Measurements from ENCODE around the gene PIGU. TPM values are rescaled to one million over a fixed set of nuclear protein-coding genes. Genes with fewer than 3 reads are reported as not detected.
"Not testable (repeated sequence)": the region's sequence is repeated elsewhere in the genome, so short reads cannot be mapped to it uniquely, and the experiment has no call there.

PIGU gene
- total RNA-seq, 1 donor from 2014 or later: 46.2 TPM

- Mint-ChIP-seq H3K36me3 (peaks cover 39% of the 10 kb centered on the region), H3K4me1 (ENCODE audit: unreplicated experiment) (peaks cover 41% of the 10 kb centered on the region), H3K27ac (peak overlapping the region; percentile 100), H3K9me3 (no peaks in the 10 kb centered on the region), H3K27me3 (no peaks in the 10 kb centered on the region), H3K4me3 (peak overlapping the region; percentile 82)
- TF ChIP-seq CTCF (conservative IDR thresholded peaks at IDR 0.05): no peak
- DNase-seq (ENCODE audit: extremely low spot score, unreplicated experiment): peak; percentile 47
Measured at GRCh38 chr20:34525342-34525708, 151.6 kb downstream of the PIGU start.

- TF ChIP-seq CTCF (conservative IDR thresholded peaks at IDR 0.05): no peak
- DNase-seq (ENCODE audit: extremely low spot score, unreplicated experiment): peak; percentile 27
- H3K4me3 Mint-ChIP-seq: peak overlapping the region; percentile 24
- no peaks in the 10 kb centered on the region for H3K27me3 Mint-ChIP-seq
- H3K27ac Mint-ChIP-seq: peak overlapping the region; percentile 100
- H3K36me3 Mint-ChIP-seq: peaks cover 46% of the 10 kb centered on the region
- H3K9me3 Mint-ChIP-seq: no peaks in the 10 kb centered on the region
- H3K4me1 Mint-ChIP-seq (ENCODE audit: unreplicated experiment): peaks cover 41% of the 10 kb centered on the region
Measured at GRCh38 chr20:34524426-34524825, 152.5 kb downstream of the PIGU start.

DNA sequence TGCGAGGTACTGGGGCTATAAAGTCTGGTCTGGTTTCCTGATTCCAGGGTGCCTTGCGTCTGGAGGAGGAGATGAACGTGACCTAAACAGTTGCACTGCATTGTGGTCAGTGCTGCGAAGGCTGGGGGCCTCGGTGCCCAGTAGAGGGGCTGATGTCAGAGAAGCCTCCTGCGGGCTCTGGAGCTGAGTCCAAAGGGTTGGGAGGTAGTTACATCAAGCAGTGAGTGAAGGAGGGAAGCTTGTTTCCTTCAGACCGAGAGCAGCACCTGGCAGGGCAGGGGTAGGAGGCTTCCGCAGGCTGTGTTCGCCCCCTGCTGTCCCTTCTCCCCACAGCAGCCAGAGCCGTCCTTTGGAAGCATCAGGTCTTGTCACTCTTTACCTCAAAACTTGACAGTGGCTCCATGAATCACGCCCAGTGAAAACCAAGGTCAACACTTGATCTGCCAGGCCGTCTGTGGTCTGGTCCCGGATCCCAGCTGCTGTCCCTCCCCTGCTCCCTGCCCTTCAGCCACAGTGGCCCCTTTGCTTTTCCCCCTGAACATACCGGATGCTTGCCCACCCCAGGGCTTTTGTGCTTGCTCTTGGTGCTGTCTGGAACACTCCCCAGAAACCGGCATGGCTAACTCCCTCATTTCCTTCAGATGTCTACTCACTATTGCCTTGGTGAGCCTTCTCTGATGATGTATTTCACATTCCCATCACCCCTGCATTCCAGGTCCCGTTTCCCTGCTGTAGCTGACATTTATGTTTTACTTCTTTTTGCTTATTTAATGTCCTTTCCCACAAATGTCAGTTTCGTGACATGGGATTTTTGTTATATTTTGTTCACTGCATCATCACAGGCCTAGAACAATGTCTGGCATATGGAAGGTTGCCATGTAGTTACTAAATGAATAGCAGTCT is 153.7 kb downstream of the PIGU start:
- Mint-ChIP-seq H3K27me3 (no peaks in the 10 kb centered on the region), H3K36me3 (peaks cover 36% of the 10 kb centered on the region), H3K27ac (peak overlapping the region; percentile 100), H3K9me3 (no peaks in the 10 kb centered on the region), H3K4me1 (ENCODE audit: unreplicated experiment) (peaks cover 45% of the 10 kb centered on the region), H3K4me3 (no peak overlapping the region)
- peak; percentile 80 for TF ChIP-seq CTCF (conservative IDR thresholded peaks at IDR 0.05)
- peak; percentile 77 for DNase-seq (ENCODE audit: extremely low spot score, unreplicated experiment)

GRCh38 chr20:34519841-34520240 is 157.1 kb downstream of the PIGU start:
- H3K36me3 Mint-ChIP-seq: peaks cover 24% of the 10 kb centered on the region
- H3K9me3 Mint-ChIP-seq, H3K4me3 Mint-ChIP-seq, H3K27me3 Mint-ChIP-seq: not testable (repeated sequence)
- peaks cover 41% of the 10 kb centered on the region for H3K4me1 Mint-ChIP-seq (ENCODE audit: unreplicated experiment)
- peak; percentile 37 for DNase-seq (ENCODE audit: extremely low spot score, unreplicated experiment)
- peak overlapping the region; percentile 21 for H3K27ac Mint-ChIP-seq

DNA sequence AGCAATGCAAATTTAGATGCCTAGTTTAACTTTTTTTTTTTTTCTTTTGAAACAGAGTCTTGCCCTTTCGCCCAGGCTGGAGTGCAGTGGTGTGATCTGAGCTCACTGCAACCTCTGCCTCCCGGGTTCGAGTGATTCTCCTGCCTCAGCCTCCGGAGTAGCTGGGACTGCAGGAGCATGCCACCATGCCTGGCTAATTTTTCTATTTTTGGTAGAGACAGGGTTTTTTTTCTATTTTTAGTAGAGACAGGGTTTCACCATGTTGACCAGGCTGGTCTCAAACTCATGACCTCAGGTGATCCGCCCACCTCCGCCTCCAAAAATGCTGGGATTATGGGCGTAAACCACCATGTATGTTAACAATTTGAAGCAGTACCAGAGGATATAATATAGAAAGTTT is 158.0 kb downstream of the PIGU start:
- not testable (repeated sequence) for H3K9me3 Mint-ChIP-seq, H3K27me3 Mint-ChIP-seq
- peak overlapping the region; percentile 61 for H3K27ac Mint-ChIP-seq
- peak overlapping the region; percentile 84 for H3K4me3 Mint-ChIP-seq
- H3K4me1 Mint-ChIP-seq (ENCODE audit: unreplicated experiment): peaks cover 40% of the 10 kb centered on the region
- peaks cover 20% of the 10 kb centered on the region for H3K36me3 Mint-ChIP-seq
- DNase-seq (ENCODE audit: extremely low spot score, unreplicated experiment): peak; percentile 47

- TF ChIP-seq CTCF (conservative IDR thresholded peaks at IDR 0.05): no peak
- peaks cover 21% of the 10 kb centered on the region for H3K36me3 Mint-ChIP-seq
- no peak for DNase-seq (ENCODE audit: extremely low spot score, unreplicated experiment)
- H3K4me1 Mint-ChIP-seq (ENCODE audit: unreplicated experiment): peaks cover 41% of the 10 kb centered on the region
- H3K4me3 Mint-ChIP-seq: peak overlapping the region; percentile 99
- H3K9me3 Mint-ChIP-seq: no peaks in the 10 kb centered on the region
- peak overlapping the region; percentile 100 for H3K27ac Mint-ChIP-seq
- H3K27me3 Mint-ChIP-seq: no peaks in the 10 kb centered on the region
Measured at GRCh38 chr20:34517114-34517505, 159.8 kb downstream of the PIGU start.
